GM19025 (cell line): ENCODE data around the gene HGFAC.
"Not testable (repeated sequence)": the region's sequence is repeated elsewhere in the genome, so short reads cannot be mapped to it uniquely, and the experiment has no call there.

Experiments used
- ATAC-seq: cut with Tn5 transposase; IDR thresholded peaks from one replicate; pipeline ENCODE4 v1.9.1; 2021; ENCODE audit warnings: mild to moderate bottlenecking, low read depth, moderate library complexity; ENCODE audit not compliant: unreplicated experiment

HGFAC gene

DNA sequence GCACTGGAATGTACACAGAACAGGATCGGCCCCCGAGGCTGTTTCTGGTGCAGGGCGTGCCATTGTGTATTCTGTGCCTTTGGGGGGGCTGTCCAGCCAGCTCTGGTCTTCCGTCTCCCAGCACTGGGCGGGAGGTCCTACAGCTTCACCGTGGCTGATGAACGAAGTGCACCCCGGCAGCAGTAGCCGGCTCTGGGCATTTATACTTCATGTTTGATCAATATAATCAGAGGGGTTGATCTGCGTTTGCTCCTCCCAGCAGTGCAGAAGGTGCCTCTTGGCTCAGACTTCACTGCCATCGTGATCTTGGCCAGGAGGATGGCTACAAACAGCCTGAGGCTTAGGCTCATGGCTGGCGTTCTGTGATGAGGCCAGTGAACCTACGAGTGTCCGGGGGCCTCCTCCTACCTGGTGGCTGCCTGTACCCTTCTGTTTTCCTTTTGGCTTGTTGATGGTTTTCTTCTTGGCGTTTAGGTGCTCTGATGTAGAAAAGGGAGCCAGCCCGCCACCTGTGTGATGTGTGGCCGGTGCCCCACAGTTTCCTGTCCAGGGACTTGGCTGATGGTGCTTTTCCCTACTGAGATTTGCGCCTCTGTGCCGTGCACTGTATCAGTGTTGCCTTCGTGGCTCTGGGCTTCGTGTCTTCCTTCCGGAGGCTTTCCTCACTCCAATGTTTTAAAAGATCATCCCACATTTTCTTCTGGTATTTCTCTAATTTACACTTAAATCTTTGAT, 31.2 kb upstream of the HGFAC start:
- no peak for ATAC-seq

GRCh38 chr4:3411190-3411589, 30.6 kb upstream of the HGFAC start:
- ATAC-seq = not testable (repeated sequence)

- no peak for ATAC-seq
Measured at GRCh38 chr4:3411676-3412075, 30.1 kb upstream of the HGFAC start.

DNA sequence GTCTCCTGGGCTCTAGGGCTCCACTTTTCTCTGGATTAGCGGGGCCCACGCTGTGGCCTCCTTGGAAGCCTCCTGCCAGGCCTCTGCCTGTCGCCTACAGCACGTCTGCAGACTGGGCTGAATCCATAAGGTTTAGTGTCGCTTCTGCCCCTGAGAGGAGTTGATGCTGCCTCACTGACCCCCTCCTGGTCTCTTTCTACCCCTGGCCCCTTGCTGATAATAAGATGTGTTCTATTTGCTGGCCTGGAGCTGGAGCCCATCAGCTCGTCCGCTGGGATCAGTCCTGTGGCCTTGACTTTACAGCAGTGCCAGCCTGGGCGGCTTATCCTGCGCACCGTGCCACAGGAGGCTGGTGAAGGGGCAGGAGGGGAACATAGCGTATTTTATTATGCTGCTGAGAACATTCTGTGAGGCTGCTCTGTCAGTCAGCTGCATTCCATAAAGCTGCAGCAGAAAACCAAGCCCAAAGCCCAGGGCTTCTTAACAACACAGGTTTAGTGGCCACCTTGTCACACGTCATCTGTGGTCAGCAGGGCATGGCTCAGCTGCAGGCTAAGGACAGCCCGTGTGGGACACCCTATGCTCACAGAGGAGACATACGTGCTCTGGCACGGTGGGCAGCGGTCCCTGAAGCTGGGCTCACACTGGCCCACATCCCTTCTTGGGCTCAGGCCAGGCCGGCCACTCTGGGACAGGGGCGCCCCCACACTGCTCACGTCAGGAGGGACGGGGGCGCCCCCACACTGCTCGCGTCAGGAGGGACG, 29.3 kb upstream of the HGFAC start:
- ATAC-seq = no peak

GRCh38 chr4:3413217-3413671, 28.5 kb upstream of the HGFAC start:
- ATAC-seq = no peak

DNA sequence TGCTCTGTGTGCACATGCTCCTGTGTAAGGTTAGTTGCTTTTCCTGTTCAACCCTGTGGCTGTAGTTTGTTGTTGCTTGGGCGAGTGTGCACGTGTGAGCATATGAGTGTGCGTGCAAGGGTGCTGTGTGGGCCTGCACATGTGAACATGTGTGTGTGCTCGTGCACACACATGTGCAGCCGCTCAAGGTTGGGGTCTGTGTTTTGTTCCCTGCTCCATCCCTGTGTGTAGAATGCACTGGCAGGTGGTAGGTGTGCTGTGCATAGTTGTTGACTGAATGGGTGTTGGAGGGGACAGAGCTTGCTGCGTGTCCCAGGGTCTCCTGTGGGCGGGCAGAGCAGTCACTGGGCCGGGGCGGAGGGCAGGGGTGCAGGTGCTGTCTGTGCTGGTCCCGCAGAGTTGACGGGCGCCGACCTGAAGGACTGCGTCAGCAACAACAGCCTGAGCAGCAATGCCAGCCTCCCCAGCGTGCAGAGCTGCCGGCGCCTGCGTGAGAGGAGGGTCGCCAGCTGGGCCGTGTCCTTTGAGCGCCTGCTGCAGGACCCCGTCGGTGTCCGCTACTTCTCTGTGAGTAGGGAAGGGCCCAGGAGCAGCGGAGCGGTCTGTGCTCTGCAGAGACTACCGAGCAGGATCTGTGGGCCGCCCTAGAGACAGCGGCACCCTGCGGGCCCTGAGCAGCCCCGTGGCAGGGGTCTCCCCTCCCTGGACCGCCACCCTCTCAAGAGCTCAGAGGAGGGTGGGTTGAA, 27.9 kb upstream of the HGFAC start:
- no peak for ATAC-seq

DNA sequence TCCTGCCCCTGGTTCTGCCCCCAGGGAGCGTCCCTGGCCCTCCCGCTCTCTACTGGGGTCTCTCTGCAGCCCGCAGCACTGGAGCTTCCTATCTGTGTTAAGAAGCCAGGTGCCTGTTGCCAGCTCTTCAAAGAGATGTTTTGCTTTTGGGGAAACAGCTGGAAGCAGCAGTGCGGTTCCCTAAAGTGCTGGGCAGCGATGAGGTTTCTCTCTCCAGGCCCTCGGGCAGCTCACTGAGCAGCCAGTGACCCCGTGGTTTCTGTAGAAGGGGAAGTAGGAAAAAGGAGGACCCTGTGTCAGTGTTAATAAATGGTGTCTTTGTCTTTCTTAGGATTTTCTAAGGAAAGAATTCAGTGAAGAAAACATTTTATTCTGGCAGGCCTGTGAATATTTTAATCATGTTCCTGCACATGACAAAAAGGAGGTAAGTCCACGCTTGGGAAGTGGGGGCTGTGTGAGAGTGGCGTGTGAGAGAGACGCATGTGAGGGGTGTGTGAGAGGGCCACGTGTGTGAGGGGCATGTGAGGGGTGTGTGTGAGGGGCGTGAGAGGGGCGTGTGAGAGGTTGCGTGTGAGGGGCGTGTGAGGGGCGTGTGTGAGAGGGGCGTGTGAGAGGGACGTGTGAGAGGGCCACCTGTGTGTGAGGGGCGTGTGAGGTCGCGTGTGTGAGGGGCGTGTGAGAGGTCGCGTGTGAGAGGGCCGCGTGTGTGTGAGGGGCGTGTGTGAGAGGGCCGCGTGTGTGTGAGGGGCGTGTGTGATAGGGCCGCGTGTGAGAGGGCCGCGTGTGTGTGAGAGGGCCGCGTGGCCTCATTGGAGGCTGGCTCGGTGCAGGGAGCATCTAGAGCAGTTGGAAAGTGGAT, 27.1 kb upstream of the HGFAC start:
- no peak for ATAC-seq

DNA sequence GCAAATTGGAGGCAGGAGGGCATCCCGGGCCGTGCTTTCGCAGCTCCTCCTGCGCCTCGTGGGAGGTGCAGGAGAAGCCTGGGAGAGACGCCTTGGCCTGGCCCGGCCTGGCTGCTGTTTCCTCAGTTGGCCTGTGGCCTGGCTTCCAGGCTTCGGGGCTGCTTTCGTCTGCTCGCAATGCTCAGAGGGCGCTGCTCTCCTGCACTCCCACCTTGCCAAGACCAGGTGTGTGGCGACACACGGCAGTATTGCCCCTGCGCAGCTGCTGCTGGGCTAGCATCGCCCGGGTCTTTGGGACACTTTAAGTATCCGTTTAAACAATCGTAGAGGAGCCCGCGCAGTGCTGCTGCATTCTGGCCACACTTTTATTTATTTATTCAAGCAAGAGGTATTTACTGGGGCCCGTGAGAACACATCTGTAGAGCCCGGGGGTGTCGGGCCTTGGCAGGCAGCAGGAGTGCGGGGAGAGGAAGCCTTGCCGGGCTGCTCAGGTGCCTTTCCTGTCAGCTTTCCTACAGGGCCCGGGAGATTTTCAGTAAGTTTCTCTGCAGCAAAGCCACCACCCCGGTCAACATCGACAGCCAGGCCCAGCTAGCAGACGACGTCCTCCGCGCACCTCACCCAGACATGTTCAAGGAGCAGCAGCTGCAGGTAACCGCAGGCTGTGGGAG, 26.2 kb upstream of the HGFAC start:
- ATAC-seq = no peak

- no peak for ATAC-seq
Measured at GRCh38 chr4:3416270-3416669, 25.5 kb upstream of the HGFAC start.

- no peak for ATAC-seq
Measured at GRCh38 chr4:3416821-3417221, 24.9 kb upstream of the HGFAC start.

- ATAC-seq = no peak
Measured at GRCh38 chr4:3417448-3417847, 24.3 kb upstream of the HGFAC start.

DNA sequence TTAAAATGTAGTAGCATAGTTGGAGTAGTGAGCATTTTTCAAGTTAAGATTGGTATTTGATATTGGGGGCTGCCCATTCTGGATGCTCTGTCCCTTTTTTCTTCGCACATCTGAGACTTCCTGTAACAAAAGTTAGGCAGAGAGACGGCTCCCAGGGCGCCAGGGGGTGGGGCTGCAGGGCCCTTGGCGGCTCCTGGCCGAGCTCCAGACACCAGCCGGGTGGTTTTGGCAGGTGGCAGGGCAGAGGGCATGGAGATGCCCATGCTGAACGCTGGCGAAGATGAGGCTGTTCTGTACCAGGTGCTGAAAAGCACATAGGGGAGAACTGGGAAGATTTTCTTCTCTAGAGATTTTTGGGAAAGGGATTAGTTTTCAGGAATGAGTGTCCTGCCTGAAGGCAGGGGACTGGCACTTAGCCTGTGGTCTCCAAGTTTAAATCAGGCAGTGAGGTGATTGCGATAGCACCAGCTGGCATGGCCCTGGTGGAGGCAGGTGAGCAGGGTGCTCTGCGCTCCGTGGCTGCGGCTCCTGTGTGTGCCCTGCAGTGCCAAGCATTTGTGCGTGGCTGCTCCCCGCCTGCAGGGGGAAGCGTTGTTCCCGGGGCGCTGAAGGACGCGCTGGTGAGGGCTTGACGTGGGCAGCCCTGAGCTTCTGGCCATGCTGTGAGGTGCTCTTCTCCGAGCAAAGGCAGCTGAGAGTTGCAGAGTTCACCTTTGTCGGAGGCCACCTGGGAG, 23.6 kb upstream of the HGFAC start:
- no peak for ATAC-seq

- ATAC-seq = no peak
Measured at GRCh38 chr4:3419836-3420605, 21.7 kb upstream of the HGFAC start.

- no peak for ATAC-seq
Measured at GRCh38 chr4:3420606-3420955, 21.2 kb upstream of the HGFAC start.

- ATAC-seq = no peak
Measured at GRCh38 chr4:3420956-3421355, 20.8 kb upstream of the HGFAC start.

- ATAC-seq = no peak
Measured at GRCh38 chr4:3421470-3421869, 20.3 kb upstream of the HGFAC start.

DNA sequence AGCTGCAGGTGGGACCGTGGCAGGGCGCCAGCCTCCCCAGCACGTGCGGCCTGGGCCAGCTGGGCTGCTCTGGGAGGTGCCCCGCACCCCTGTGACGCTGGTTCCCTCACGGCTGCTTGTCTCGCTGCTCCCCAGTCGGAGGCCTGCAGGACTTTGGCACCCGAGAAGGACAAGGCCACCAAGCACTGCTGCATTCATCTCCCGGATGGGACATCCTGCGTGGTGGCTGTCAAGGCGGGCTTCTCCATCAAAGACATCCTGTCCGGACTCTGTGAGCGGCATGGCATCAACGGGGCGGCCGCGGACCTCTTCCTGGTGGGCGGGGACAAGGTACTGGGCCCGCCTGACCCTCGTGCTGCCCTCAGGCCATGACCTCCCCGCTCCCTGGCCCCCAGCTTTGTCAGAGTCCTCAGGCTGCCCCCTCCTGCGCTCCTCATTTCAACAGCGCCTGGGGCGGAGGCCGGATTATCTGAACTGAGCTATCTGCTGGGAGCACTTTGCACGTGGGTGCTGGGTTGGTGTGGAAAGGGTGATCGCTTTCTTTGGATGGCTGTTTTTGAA, 19.4 kb upstream of the HGFAC start:
- ATAC-seq = no peak

GRCh38 chr4:3422808-3423297, 18.9 kb upstream of the HGFAC start:
- no peak for ATAC-seq
